ENCODE measurements around the gene CRYGN.

The CRYGN gene

GRCh38 chr7:151383638-151384351, 56.1 kb downstream of the CRYGN start:
- Histone ChIP-seq H3K27me3 (peaks cover 56% of the 10 kb centered on the region), H3K27ac (no peak overlapping the region), H3K4me1 (ENCODE audit: control insufficient read depth in 1 of 2, insufficient read depth in 1 of 2, low read depth in 1 of 2, low read length in 1 of 2) (peaks cover 7 to 12% of the 10 kb centered on the region in 2 experiments), H3K4me3 (ENCODE audit: low read depth in 1 of 2, low read length in 1 of 2) (no peak overlapping the region), H3K9me3 (no peaks in the 10 kb centered on the region), H3K36me3 (peaks cover 14% of the 10 kb centered on the region)
- no peak for TF ChIP-seq CTCF (IDR thresholded peaks at IDR 0.05)

DNA sequence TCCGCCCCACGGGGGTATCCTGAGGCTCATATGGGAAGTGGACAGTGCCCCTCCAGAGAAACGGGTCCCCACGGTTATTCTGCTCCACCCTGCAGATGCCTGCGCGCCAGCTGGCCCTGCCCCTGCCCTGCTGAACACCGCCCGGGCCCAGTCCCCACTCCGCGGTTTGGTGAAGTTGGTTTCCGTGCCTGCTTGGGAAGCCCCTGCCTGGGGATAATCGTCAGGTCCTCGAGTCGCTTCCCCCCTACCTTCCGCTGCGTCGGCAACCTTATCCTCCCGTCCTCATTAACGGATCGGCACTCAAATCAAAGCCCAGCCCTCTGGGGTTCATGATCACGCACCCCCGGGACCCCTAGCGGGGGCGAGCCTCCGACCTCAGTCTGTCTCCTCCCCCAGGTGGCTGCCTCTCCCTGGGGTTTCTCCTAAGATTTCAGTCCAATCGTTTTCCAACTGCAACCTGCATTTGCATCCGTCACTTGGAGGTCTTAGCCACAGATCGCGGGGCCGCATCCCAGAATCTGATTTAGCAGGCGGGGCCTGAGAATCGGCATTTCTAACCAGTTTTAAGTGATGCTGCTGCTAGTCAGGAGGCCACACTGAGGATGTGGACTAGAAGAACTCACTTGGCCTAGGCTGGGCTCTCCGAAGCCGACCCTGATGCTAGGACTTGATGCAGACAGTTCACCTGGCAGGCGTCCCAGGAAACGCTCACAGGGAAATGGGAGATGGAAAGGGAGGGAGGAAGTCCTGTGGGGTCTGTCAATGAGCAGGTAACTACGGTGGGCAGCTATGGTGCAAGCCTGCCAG, 57.7 kb downstream of the CRYGN start:
- Histone ChIP-seq H3K9me3 (no peaks in the 10 kb centered on the region), H3K4me3 (ENCODE audit: low read depth in 1 of 2, low read length in 1 of 2) (no peak overlapping the region), H3K27me3 (peaks cover 56% of the 10 kb centered on the region), H3K27ac (no peak overlapping the region), H3K36me3 (peaks cover 29% of the 10 kb centered on the region), H3K4me1 (ENCODE audit: control insufficient read depth in 1 of 2, insufficient read depth in 1 of 2, low read depth in 1 of 2, low read length in 1 of 2) (peaks cover 7 to 12% of the 10 kb centered on the region in 2 experiments)
- TF ChIP-seq CTCF (IDR thresholded peaks at IDR 0.05), result no peak

- no peak for TF ChIP-seq CTCF (IDR thresholded peaks at IDR 0.05)
- no peak overlapping the region for H3K27ac ChIP-seq
- peaks cover 36% of the 10 kb centered on the region for H3K36me3 ChIP-seq
- no peak overlapping the region for H3K4me3 ChIP-seq (ENCODE audit: low read depth in 1 of 2, low read length in 1 of 2)
- H3K9me3 ChIP-seq, result no peaks in the 10 kb centered on the region
- H3K4me1 ChIP-seq (ENCODE audit: control insufficient read depth in 1 of 2, insufficient read depth in 1 of 2, low read depth in 1 of 2, low read length in 1 of 2), result peaks cover 7 to 12% of the 10 kb centered on the region in 2 experiments
- peaks cover 56% of the 10 kb centered on the region for H3K27me3 ChIP-seq
These were observed 58.4 kb downstream of the CRYGN start for GRCh38 chr7:151381348-151382078.

DNA sequence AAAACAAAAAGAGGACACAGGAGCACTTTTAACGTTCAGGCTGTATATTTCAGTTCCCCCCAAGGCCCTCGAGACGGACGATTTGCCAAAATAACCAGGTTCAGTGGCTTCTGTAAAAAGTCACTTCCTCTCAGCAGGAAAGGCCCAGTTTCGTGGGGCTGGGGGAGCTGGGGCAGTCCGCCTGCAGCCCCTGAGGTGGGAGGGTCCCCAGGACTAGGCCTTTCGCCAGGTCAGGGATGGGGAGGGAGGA, 58.9 kb downstream of the CRYGN start:
- TF ChIP-seq CTCF (IDR thresholded peaks at IDR 0.05), result no peak
- Histone ChIP-seq H3K4me1 (ENCODE audit: control insufficient read depth in 1 of 2, insufficient read depth in 1 of 2, low read depth in 1 of 2, low read length in 1 of 2) (peaks cover 7 to 12% of the 10 kb centered on the region in 2 experiments), H3K27ac (no peak overlapping the region), H3K27me3 (peaks cover 56% of the 10 kb centered on the region), H3K4me3 (ENCODE audit: low read depth in 1 of 2, low read length in 1 of 2) (no peak overlapping the region), H3K9me3 (no peaks in the 10 kb centered on the region), H3K36me3 (peaks cover 41% of the 10 kb centered on the region)

- no peak for TF ChIP-seq CTCF (IDR thresholded peaks at IDR 0.05)
- H3K4me3 ChIP-seq (ENCODE audit: low read depth in 1 of 2, low read length in 1 of 2), result no peak overlapping the region
- H3K27me3 ChIP-seq, result peaks cover 56% of the 10 kb centered on the region
- H3K36me3 ChIP-seq, result peaks cover 47% of the 10 kb centered on the region
- peaks cover 7 to 12% of the 10 kb centered on the region in 2 experiments for H3K4me1 ChIP-seq (ENCODE audit: control insufficient read depth in 1 of 2, insufficient read depth in 1 of 2, low read depth in 1 of 2, low read length in 1 of 2)
- H3K27ac ChIP-seq, result no peak overlapping the region
- H3K9me3 ChIP-seq, result no peaks in the 10 kb centered on the region
These were observed 59.5 kb downstream of the CRYGN start for GRCh38 chr7:151380199-151381097.
